CD8-positive, alpha-beta memory T cell (primary cell): ENCODE measurements around the gene KRT6B. TPM values are rescaled to one million over a fixed set of nuclear protein-coding genes. Genes with fewer than 3 reads are reported as not detected.
A peak's percentile ranks its signal among the peaks of the same experiment; 100 is the strongest.
"Not testable (repeated sequence)": the region's sequence is repeated elsewhere in the genome, so short reads cannot be mapped to it uniquely, and the experiment has no call there.

ENCODE experiments used
- CTCF ChIA-PET: fragments of 350-600 bp; sonication (Branson Sonifier 250); formaldehyde crosslinking; loops from one replicate; lab custom pipeline; 2021; ENCODE audit warnings: antibody characterized with exemption; lab: Charles Lee
- POLR2A ChIA-PET: fragments of 350-600 bp; sonication (Branson Sonifier 250); formaldehyde crosslinking; loops from one replicate; lab custom pipeline; 2021; ENCODE audit warnings: antibody characterized with exemption; lab: Charles Lee
- DNase-seq, 5 donors: peaks; one replicate each; pipeline versions ENCODE4 v3.0.0 to v3.0.0-alpha.2; 2020 to 2022; ENCODE audit warnings: mixed read lengths in 1 of 5
- H3K27ac ChIP-seq: one replicate; pipeline ENCODE4 v1.7.0; 2013; ENCODE audit warnings: low read depth, mild to moderate bottlenecking, low read length, moderate library complexity
- H3K27me3 ChIP-seq: 2 replicates; pipeline ENCODE4 v1.7.0; 2013; ENCODE audit warnings: low read length, mild to moderate bottlenecking; ENCODE audit not compliant: insufficient read depth, poor library complexity, severe bottlenecking
- H3K36me3 ChIP-seq: 2 replicates; pipeline ENCODE4 v1.7.0; 2013; ENCODE audit warnings: mild to moderate bottlenecking, low read length, moderate library complexity; ENCODE audit not compliant: insufficient read depth
- H3K4me1 ChIP-seq: 2 replicates; pipeline ENCODE4 v1.7.0; 2013; ENCODE audit warnings: mild to moderate bottlenecking, low read length, moderate library complexity; ENCODE audit not compliant: insufficient read depth
- H3K4me3 ChIP-seq: 2 replicates; pipeline ENCODE4 v1.7.0; 2013; ENCODE audit warnings: mild to moderate bottlenecking, low read length
- H3K9me3 ChIP-seq: 2 replicates; pipeline ENCODE4 v1.7.0; 2013; ENCODE audit warnings: mild to moderate bottlenecking, low read length
- H3K27ac Mint-ChIP-seq, 8 donors: one replicate each; pipeline ENCODE4 v1.8.0; 2020 to 2021; ENCODE audit warnings: mixed read lengths in 8 of 8, mild to moderate bottlenecking in 6 of 8, inconsistent platforms in 3 of 8, moderate library complexity in 3 of 8
- H3K27me3 Mint-ChIP-seq, 2 donors: one replicate each; pipeline ENCODE4 v1.8.0; 2020 to 2021; ENCODE audit warnings: mixed read lengths in 2 of 2, mild to moderate bottlenecking in 1 of 2, moderate library complexity in 1 of 2
- H3K36me3 Mint-ChIP-seq, 3 donors: one replicate each; pipeline ENCODE4 v1.8.0; 2020 to 2021; ENCODE audit warnings: mixed read lengths in 3 of 3, inconsistent platforms in 1 of 3, mild to moderate bottlenecking in 1 of 3
- H3K4me1 Mint-ChIP-seq, 3 donors: one replicate each; pipeline ENCODE4 v1.8.0; 2020 to 2021; ENCODE audit warnings: mixed read lengths in 3 of 3, inconsistent platforms in 1 of 3, mild to moderate bottlenecking in 1 of 3
- H3K4me3 Mint-ChIP-seq, 7 donors: one replicate each; pipeline ENCODE4 v1.8.0; 2020 to 2021; ENCODE audit warnings: mixed read lengths in 7 of 7, mild to moderate bottlenecking in 6 of 7, moderate library complexity in 4 of 7, inconsistent platforms in 2 of 7
- H3K9me3 Mint-ChIP-seq, 5 donors: one replicate each; pipeline ENCODE4 v1.8.0; 2020 to 2022; ENCODE audit warnings: mixed read lengths in 5 of 5, mild to moderate bottlenecking in 3 of 5, moderate library complexity in 2 of 5, inconsistent platforms in 1 of 5
- polyA plus RNA-seq: library from polyadenylated mRNA; unstranded; fragments of 300-500 nt; fragmentation: Illumina TruSeq; gene quantifications from one replicate; pipeline ENCODE4 v1.2.3, GENCODE V29; 2021
- total RNA-seq, 2 experiments: library from RNA; stranded (reverse); gene quantifications; one replicate each; pipeline ENCODE4 v1.2.3, GENCODE V29; 2021

The KRT6B gene
- total and polyA plus RNA-seq, 3 experiments from 2014 or later = not detected

DNA sequence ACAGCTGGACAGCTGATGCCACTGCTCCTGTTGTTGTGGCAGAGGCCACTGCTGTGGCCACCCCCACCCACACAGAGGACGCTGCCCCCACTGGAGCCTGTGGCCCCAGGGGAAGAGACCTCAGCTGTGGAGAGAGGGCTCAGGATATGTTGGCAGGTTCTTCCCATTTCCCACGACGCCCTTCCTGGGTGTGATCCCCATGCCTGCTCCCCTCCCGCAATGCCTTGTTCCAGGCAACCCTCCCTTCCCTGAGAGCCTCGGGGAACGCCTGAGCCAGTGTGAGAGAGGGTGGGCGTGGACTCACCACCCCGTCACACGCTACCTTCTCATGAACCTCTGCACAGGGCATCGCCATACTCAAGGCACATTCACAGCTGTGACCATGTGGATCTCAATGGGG, 40.1 kb downstream of the KRT6B start:
- Histone ChIP-seq H3K36me3 (no peaks in the 10 kb centered on the region), H3K27ac (no peak overlapping the region), H3K4me1 (no peaks in the 10 kb centered on the region), H3K9me3 (no peaks in the 10 kb centered on the region), H3K27me3 (no peaks in the 10 kb centered on the region), H3K4me3 (no peak overlapping the region)
- POLR2A ChIA-PET = no interaction called here
- Mint-ChIP-seq H3K9me3 (no peaks in the 10 kb centered on the region), H3K36me3 (no peaks in the 10 kb centered on the region), H3K4me3 (no peak overlapping the region), H3K27me3 (peaks cover 14 to 49% of the 10 kb centered on the region in 2 donors), H3K27ac (no peak overlapping the region), H3K4me1 (no peaks in the 10 kb centered on the region)
- DNase-seq = no peak
- CTCF ChIA-PET = no interaction called here

DNA sequence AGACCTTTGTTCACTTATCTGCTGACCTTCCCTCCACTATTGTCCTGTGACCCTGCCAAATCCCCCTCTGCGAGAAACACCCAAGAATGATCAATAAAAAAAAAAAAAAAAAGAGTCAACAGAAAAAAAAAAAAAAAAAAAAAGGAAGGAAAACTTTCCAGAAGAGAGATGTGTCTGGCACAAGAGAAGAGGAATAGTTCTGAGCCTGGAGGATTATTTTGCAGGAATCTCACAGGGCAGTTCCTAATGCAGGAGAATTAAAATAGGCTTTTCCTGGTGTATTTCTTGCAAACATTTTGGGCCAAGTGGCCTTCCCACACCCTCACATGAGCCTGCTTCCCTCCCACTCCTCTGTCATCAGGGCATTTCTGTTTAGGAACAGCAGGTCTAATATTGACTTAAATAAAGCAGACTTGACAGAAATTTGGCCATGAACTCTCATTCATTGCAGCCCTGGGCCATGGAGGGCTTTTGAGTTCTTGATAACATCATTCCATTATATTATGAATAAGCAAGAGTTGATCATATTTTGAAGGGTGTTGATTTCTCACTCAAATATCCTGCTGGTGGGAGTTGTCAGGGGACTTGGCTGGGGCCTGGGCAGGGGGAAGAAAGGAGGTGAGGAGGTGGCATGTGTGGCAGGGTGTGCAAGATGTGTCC, 41.2 kb downstream of the KRT6B start:
- H3K36me3 Mint-ChIP-seq, POLR2A ChIA-PET: not testable (repeated sequence)
- H3K27me3 Mint-ChIP-seq = peaks cover 14 to 48% of the 10 kb centered on the region in 2 donors

DNA sequence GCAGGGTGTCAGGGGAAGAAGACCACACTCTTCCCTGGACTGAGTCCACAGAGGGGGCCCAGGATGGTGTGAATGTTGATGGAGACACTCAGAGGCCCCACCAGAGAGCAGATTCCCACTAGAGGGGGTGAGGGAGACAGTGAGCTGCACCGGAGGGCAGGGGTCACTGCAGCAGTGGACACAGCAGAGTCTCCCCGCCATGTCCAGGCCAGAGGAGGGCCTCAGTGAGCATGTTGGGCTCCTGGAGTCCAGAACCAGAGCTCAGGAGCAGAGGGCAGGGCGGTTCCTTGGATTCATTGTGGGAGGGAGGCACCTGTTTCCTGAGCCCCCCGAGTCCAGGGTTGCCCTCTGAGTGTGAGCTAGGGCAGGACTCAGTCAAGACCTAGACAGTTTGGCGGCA, 44.0 kb downstream of the KRT6B start:
- ChIA-PET CTCF (no interaction called here), POLR2A (no interaction called here)
- H3K9me3 ChIP-seq = no peaks in the 10 kb centered on the region
- H3K4me1 ChIP-seq = no peaks in the 10 kb centered on the region
- Mint-ChIP-seq H3K4me1 (no peaks in the 10 kb centered on the region), H3K9me3 (no peaks in the 10 kb centered on the region), H3K4me3 (no peak overlapping the region), H3K27ac (no peak overlapping the region), H3K36me3 (no peaks in the 10 kb centered on the region), H3K27me3 (peaks cover 12 to 42% of the 10 kb centered on the region in 2 donors)
- no peak overlapping the region for H3K4me3 ChIP-seq
- DNase-seq = no peak
- H3K27ac ChIP-seq = no peak overlapping the region
- H3K36me3 ChIP-seq = no peaks in the 10 kb centered on the region
- no peaks in the 10 kb centered on the region for H3K27me3 ChIP-seq

More for the DNA sequence above, 41.2 kb downstream of the KRT6B start:
- H3K27ac Mint-ChIP-seq, H3K9me3 Mint-ChIP-seq, H3K4me1 ChIP-seq, H3K27me3 ChIP-seq, DNase-seq, CTCF ChIA-PET, H3K4me3 ChIP-seq, H3K9me3 ChIP-seq, H3K27ac ChIP-seq, H3K4me3 Mint-ChIP-seq, H3K4me1 Mint-ChIP-seq, H3K36me3 ChIP-seq: not testable (repeated sequence)

DNA sequence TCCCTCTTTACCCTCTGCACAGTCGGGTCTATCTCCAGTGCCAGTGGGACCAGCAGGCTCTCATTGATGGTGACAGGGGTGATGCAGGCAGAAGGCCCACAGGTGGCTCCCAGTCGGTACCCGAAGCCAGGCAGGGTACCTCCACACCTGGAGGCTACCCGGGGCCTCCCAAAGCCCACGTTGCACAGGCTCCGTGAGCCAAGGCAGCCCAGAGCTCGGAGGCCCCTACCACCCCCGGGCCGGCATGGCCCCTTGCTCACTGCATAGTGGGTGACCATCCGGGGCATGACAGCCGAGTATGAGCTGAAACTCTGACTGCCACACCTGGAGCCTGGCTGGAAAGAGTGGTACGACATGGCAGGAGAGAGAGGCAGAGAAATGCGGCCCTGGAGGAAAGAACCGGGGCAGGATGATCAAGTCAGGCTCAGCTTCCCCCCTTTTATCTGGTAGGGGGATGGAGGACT, 46.0 kb downstream of the KRT6B start, which contains the start of gene KRT82:
TSS of gene KRT82 (minus strand) at position 414 of the 464 bp plus-strand sequence. CDS start at position 356, 58 bp downstream.
- Histone ChIP-seq H3K27ac (no peak within 1 kb of the TSS), H3K36me3 (no peaks in the 10 kb centered on the region), H3K9me3 (no peaks in the 10 kb centered on the region), H3K4me1 (no peaks in the 10 kb centered on the region), H3K27me3 (no peaks in the 10 kb centered on the region), H3K4me3 (no peak within 1 kb of the TSS)
- DNase-seq = no peak
- no peak within 1 kb of the TSS for H3K27ac Mint-ChIP-seq
- no peaks in the 10 kb centered on the region for H3K4me1 Mint-ChIP-seq
- ChIA-PET CTCF (no interaction called here), POLR2A (no interaction called here)
- H3K4me3 Mint-ChIP-seq = no peak within 1 kb of the TSS
- peaks cover 7 to 31% of the 10 kb centered on the region in 2 donors for H3K27me3 Mint-ChIP-seq
- H3K36me3 Mint-ChIP-seq = no peaks in the 10 kb centered on the region
- H3K9me3 Mint-ChIP-seq = no peaks in the 10 kb centered on the region

DNA sequence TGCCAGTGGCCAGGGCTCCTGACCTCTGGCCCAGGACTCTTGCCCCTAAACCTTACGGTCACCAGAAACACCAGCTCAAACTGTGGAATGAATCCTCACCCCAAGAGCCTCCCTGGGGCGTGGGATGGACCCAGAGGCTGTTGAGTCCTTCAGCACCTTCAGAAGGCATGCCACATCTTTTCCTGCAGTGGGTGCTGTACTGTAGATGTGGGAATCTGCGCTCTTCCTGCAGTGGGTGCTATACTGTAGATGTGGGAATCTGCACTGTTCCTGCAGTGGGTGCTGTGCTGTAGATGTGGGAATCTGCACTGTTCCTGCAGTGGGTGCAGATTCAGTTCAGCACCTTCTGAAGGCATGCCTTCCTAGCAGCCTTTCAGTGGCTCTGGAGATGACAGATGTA, 47.0 kb downstream of the KRT6B start:
- Histone ChIP-seq H3K4me1 (no peaks in the 10 kb centered on the region), H3K36me3 (no peaks in the 10 kb centered on the region), H3K9me3 (no peaks in the 10 kb centered on the region), H3K27ac (no peak overlapping the region), H3K4me3 (no peak overlapping the region), H3K27me3 (no peaks in the 10 kb centered on the region)
- H3K4me3 Mint-ChIP-seq = no peak overlapping the region
- no peak overlapping the region for H3K27ac Mint-ChIP-seq
- no peaks in the 10 kb centered on the region for H3K4me1 Mint-ChIP-seq
- ChIA-PET CTCF (no interaction called here), POLR2A (no interaction called here)
- no peaks in the 10 kb centered on the region for H3K36me3 Mint-ChIP-seq
- DNase-seq = no peak
- no peaks in the 10 kb centered on the region for H3K9me3 Mint-ChIP-seq
- H3K27me3 Mint-ChIP-seq = peaks cover 3 to 31% of the 10 kb centered on the region in 2 donors

DNA sequence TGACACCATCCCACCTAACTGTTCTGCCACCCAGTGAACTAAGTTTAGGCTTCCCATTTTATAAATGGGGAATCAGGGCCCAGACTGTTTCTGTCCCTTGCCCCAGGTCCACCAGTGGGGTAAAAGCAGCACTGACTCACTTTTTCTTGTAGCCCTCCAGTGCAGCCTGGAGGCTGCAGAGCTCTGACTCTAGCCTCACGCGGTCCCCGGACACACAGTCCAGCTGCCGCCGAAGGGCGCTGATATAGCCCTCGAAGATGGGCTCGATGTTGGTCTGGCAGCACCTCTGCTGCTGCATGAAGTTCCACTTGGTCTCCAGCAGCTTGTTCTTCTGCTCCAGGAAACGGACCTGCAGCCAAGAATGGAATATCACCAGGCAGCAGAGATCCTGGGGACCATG, 48.4 kb downstream of the KRT6B start:
- Mint-ChIP-seq H3K27me3 (peaks cover 3 to 29% of the 10 kb centered on the region in 2 donors), H3K4me1 (no peaks in the 10 kb centered on the region), H3K9me3 (no peaks in the 10 kb centered on the region), H3K4me3 (no peak overlapping the region), H3K36me3 (no peaks in the 10 kb centered on the region), H3K27ac (no peak overlapping the region)
- ChIA-PET CTCF (no interaction called here), POLR2A (no interaction called here)
- H3K27ac ChIP-seq = no peak overlapping the region
- H3K4me1 ChIP-seq = no peaks in the 10 kb centered on the region
- H3K36me3 ChIP-seq = no peaks in the 10 kb centered on the region
- H3K9me3 ChIP-seq = no peaks in the 10 kb centered on the region
- no peak for DNase-seq
- no peaks in the 10 kb centered on the region for H3K27me3 ChIP-seq
- H3K4me3 ChIP-seq = no peak overlapping the region

DNA sequence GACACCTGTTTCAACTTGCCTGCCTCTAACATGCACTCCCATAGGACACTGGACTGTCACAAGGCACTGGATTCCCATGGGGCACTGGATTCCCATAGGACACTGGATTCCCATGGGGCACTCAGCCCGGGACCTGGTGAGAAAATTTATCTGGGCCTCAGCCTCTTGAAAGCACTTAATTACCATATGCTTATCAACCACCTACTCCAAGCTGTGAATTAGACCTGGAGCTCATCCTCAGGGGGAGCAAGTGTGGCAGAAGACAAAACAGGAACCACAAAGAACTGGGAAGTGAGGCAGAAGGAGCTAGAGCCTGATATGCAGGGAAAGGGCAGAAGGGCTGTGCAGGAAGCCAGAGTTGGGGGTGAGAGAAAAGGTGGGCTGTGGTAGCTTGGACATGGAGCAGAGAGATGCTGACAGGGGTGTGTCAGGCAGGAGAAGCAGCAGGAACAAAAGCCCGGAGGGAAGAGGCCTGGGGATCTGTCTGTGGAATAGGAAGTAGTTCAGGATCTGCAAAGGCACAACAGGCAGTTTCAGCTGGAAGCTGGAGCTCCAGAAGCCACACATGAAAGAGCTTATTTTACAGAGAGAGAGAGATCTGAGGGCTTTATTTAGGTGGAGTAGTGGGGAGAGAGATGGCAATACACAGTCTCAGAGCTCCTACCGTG, 48.9 kb downstream of the KRT6B start:
- Histone ChIP-seq H3K27ac (no peak overlapping the region), H3K36me3 (no peaks in the 10 kb centered on the region), H3K4me1 (no peaks in the 10 kb centered on the region), H3K4me3 (no peak overlapping the region), H3K9me3 (no peaks in the 10 kb centered on the region), H3K27me3 (no peaks in the 10 kb centered on the region)
- ChIA-PET POLR2A (no interaction called here), CTCF (no interaction called here)
- peaks cover 3 to 24% of the 10 kb centered on the region in 2 donors for H3K27me3 Mint-ChIP-seq
- H3K4me1 Mint-ChIP-seq = no peaks in the 10 kb centered on the region
- H3K4me3 Mint-ChIP-seq = no peak overlapping the region
- H3K27ac Mint-ChIP-seq = no peak overlapping the region
- DNase-seq = no peak
- no peaks in the 10 kb centered on the region for H3K36me3 Mint-ChIP-seq
- no peaks in the 10 kb centered on the region for H3K9me3 Mint-ChIP-seq

DNA sequence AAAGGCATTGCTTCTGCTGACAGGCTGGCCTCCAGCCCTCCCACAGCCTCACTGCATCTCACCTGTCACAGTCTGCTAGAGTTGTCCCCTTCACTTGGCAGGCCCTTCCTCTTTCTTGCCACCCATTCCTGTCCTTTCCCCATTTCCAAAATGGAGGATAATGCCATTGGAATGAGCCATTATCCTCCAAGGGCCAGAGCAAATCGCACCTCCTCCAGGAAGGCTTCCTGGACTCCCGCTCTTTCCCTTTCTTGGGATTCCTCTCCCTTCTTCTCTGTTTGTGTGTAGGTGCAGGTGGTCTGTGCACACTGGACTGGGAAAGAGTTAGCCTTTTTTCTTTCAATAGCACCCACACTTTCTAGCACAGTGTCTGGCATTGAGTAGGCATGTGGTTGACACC, 49.6 kb downstream of the KRT6B start:
- Mint-ChIP-seq H3K27me3 (peaks cover 3 to 23% of the 10 kb centered on the region in 2 donors), H3K4me1 (no peaks in the 10 kb centered on the region), H3K4me3 (no peak overlapping the region), H3K27ac (peak overlapping the region in 1 of 8 donors; percentile 49), H3K9me3 (no peaks in the 10 kb centered on the region), H3K36me3 (no peaks in the 10 kb centered on the region)
- Histone ChIP-seq H3K4me3 (no peak overlapping the region), H3K27ac (no peak overlapping the region), H3K36me3 (no peaks in the 10 kb centered on the region), H3K9me3 (no peaks in the 10 kb centered on the region), H3K4me1 (no peaks in the 10 kb centered on the region), H3K27me3 (no peaks in the 10 kb centered on the region)
- CTCF ChIA-PET = no interaction called here
- POLR2A ChIA-PET = no interaction called here
- no peak for DNase-seq
